ENCODE data around the gene SAV1. TPM values are rescaled to one million over a fixed set of nuclear protein-coding genes. Genes with fewer than 3 reads are reported as not detected.

The SAV1 gene
- total and polyA plus RNA-seq, 2 of the 8 experiments (the other 6 are each of a cell fraction or from before 2014, with no cell fraction given): 15.9 to 78.3 TPM

GRCh38 chr14:50635141-50635540 is 33.0 kb downstream of the SAV1 start (continued):
- no peak for TF ChIP-seq CTBP2 (IDR thresholded peaks at IDR 0.05; ENCODE audit: borderline replicate concordance, insufficient read depth, insufficient read length, low read length)

All from H1 (cell line).